Mucosa of descending colon (tissue), 3 donors: Measurements from ENCODE around the gene OR10Z1. TPM values are rescaled to one million over a fixed set of nuclear protein-coding genes. Genes with fewer than 3 reads are reported as not detected.

ENCODE experiments used
- ATAC-seq: fragments of 200-7000 bp; cut with Tn5 transposase; one replicate; pipeline ENCODE4 v1.9.1; 2020; ENCODE audit warnings: mild to moderate bottlenecking, moderate library complexity
- DNase-seq, 3 donors: peaks; one replicate each; pipeline ENCODE4 v3.0.0-alpha.2; 2020
- H3K36me3 ChIP-seq: fragments of 200-600 bp; one replicate; pipeline ENCODE4 v1.8.0; 2021; ENCODE audit warnings: low read depth, mild to moderate bottlenecking
- H3K4me1 ChIP-seq: fragments of 200-600 bp; one replicate; pipeline ENCODE4 v1.8.0; 2021; ENCODE audit warnings: low read depth, mild to moderate bottlenecking
- H3K4me3 ChIP-seq: fragments of 200-600 bp; one replicate; pipeline ENCODE4 v1.8.0; 2021; ENCODE audit warnings: mild to moderate bottlenecking
- H3K9me3 ChIP-seq: fragments of 200-600 bp; one replicate; pipeline ENCODE4 v1.8.0; 2021; ENCODE audit warnings: mild to moderate bottlenecking
- CTCF ChIP-seq: fragments of 200-600 bp; IDR thresholded peaks from one replicate; pipeline ENCODE4 v1.8.0; 2022; ENCODE audit warnings: antibody characterized with exemption, mild to moderate bottlenecking
- intact Hi-C, 2 donors: fragments of 100-400 bp; cut with DNase I in 1 of 2; cut with micrococcal nuclease in 1 of 2; formaldehyde crosslinking; loops; one replicate each; pipeline versions ENCODE4 v1.11.0 to v1.11.1; 2022; cut with DNase I, micrococcal nuclease
- total RNA-seq, 3 donors: library from RNA; stranded (reverse); fragmentation: NEBNext Ultra II Directional in 2 of 3; extraction: Animal tissue kit (Norgen Biotek cat#: 25700) in 2 of 3; gene quantifications; one replicate each; pipeline versions ENCODE4 v1.2.1 to v1.2.4, GENCODE V29; 2021 to 2023
- donor health status: DM: no; HTN: no; CAD: no; lungs with moderate emphysema.
- donor health status: DM: no; HTN: no; CAD: no.
- donor health status: DM: no; HTN: yes; CAD: no.

OR10Z1 gene
- total RNA-seq, 3 donors from 2014 or later, result not detected

GRCh38 chr1:158572226-158572625 is 32.8 kb upstream of the OR10Z1 start:
- Histone ChIP-seq H3K36me3 (no peaks in the 10 kb centered on the region), H3K4me3 (no peak overlapping the region), H3K4me1 (no peaks in the 10 kb centered on the region), H3K9me3 (no peaks in the 10 kb centered on the region)
- ATAC-seq (no peak), DNase-seq (no peak)
- intact Hi-C loops, result no loop called here
- TF ChIP-seq CTCF, result no peak

GRCh38 chr1:158577561-158577960 is 27.5 kb upstream of the OR10Z1 start:
- H3K4me3 ChIP-seq, result no peak overlapping the region
- no peak for TF ChIP-seq CTCF
- no peaks in the 10 kb centered on the region for H3K9me3 ChIP-seq
- DNase-seq (no peak), ATAC-seq (no peak)
- intact Hi-C loops, result no loop called here
- H3K4me1 ChIP-seq, result no peaks in the 10 kb centered on the region
- H3K36me3 ChIP-seq, result no peaks in the 10 kb centered on the region

GRCh38 chr1:158579733-158580132 is 25.3 kb upstream of the OR10Z1 start, which contains the start of gene OR10X1:
Gene OR10X1, minus strand, starts transcription at chr1:158579899. Its CDS starts 0 bp downstream, at chr1:158579899.
- Histone ChIP-seq H3K4me3 (no peak within 1 kb of the TSS), H3K9me3 (no peaks in the 10 kb centered on the region), H3K36me3 (no peaks in the 10 kb centered on the region), H3K4me1 (no peaks in the 10 kb centered on the region)
- TF ChIP-seq CTCF, result no peak
- no peak for ATAC-seq
- intact Hi-C loops, result no loop called here
- DNase-seq, result no peak

GRCh38 chr1:158583962-158584361 is 21.1 kb upstream of the OR10Z1 start:
- intact Hi-C loops, result no loop called here
- ATAC-seq, result no peak
- no peak for TF ChIP-seq CTCF

GRCh38 chr1:158586942-158587341 is 18.1 kb upstream of the OR10Z1 start:
- no peak for TF ChIP-seq CTCF
- H3K4me1 ChIP-seq, result no peaks in the 10 kb centered on the region

More at GRCh38 chr1:158583962-158584361, 21.1 kb upstream of the OR10Z1 start:
- Histone ChIP-seq H3K4me1 (no peaks in the 10 kb centered on the region), H3K4me3 (no peak overlapping the region), H3K9me3 (peaks cover 12% of the 10 kb centered on the region), H3K36me3 (no peaks in the 10 kb centered on the region)
- DNase-seq, result no peak

GRCh38 chr1:158600735-158601134 is 4.3 kb upstream of the OR10Z1 start:
- no peak for DNase-seq
- intact Hi-C loops, result no loop called here
- TF ChIP-seq CTCF, result no peak
- Histone ChIP-seq H3K4me3 (no peak overlapping the region), H3K36me3 (no peaks in the 10 kb centered on the region), H3K9me3 (peaks cover 18% of the 10 kb centered on the region), H3K4me1 (no peaks in the 10 kb centered on the region)
- ATAC-seq, result no peak

More at GRCh38 chr1:158586942-158587341, 18.1 kb upstream of the OR10Z1 start:
- Histone ChIP-seq H3K9me3 (peaks cover 13% of the 10 kb centered on the region), H3K4me3 (no peak overlapping the region), H3K36me3 (no peaks in the 10 kb centered on the region)
- no peak for DNase-seq
- intact Hi-C loops, result no loop called here
- ATAC-seq, result no peak
